NCI-H2029 (cell line): Measurements from ENCODE around the gene SLC35E4.
"Not testable (repeated sequence)": the region's sequence is repeated elsewhere in the genome, so short reads cannot be mapped to it uniquely, and the experiment has no call there.

Source experiments
- DNase-seq: peaks from one replicate; lab custom pipeline; 2025; lab: John Stamatoyannopoulos, UW

Gene SLC35E4

GRCh38 chr22:30650508-30651116 is 15.0 kb downstream of the SLC35E4 start:
- DNase-seq = peak; percentile 7

GRCh38 chr22:30652852-30653251 is 17.3 kb downstream of the SLC35E4 start:
- DNase-seq = no peak

- no peak for DNase-seq
These were observed 18.8 kb downstream of the SLC35E4 start for GRCh38 chr22:30654361-30654760.

GRCh38 chr22:30655532-30655931 is 20.0 kb downstream of the SLC35E4 start:
- DNase-seq = no peak

GRCh38 chr22:30662040-30662439 is 26.5 kb downstream of the SLC35E4 start:
- peak; percentile 9 for DNase-seq

- no peak for DNase-seq
These were observed 29.2 kb downstream of the SLC35E4 start for GRCh38 chr22:30664798-30665197.

GRCh38 chr22:30665266-30665665 is 29.7 kb downstream of the SLC35E4 start:
- DNase-seq = no peak

- DNase-seq = no peak
These were observed 30.2 kb downstream of the SLC35E4 start for GRCh38 chr22:30665786-30666185.

- DNase-seq = no peak
These were observed 31.5 kb downstream of the SLC35E4 start for GRCh38 chr22:30667107-30667493.

- DNase-seq = peak; percentile 76
These were observed 32.2 kb downstream of the SLC35E4 start, which contains the start of gene DUSP18 for GRCh38 chr22:30667494-30668385. DUSP18 (minus strand) TSS chr22:30667875; CDS start chr22:30664003, 3,872 bp downstream.

- no peak for DNase-seq
These were observed 32.8 kb downstream of the SLC35E4 start for GRCh38 chr22:30668386-30668710.

GRCh38 chr22:30671071-30671470 is 35.5 kb downstream of the SLC35E4 start:
- DNase-seq = no peak

GRCh38 chr22:30673136-30673535 is 37.6 kb downstream of the SLC35E4 start:
- DNase-seq = no peak

GRCh38 chr22:30674482-30674881 is 38.9 kb downstream of the SLC35E4 start:
- DNase-seq = no peak

- no peak for DNase-seq
These were observed 39.9 kb downstream of the SLC35E4 start for GRCh38 chr22:30675436-30675835.

- DNase-seq = not testable (repeated sequence)
These were observed 41.0 kb downstream of the SLC35E4 start for GRCh38 chr22:30676565-30676964.

GRCh38 chr22:30679895-30680690 is 44.5 kb downstream of the SLC35E4 start:
- DNase-seq = not testable (repeated sequence)

GRCh38 chr22:30680991-30681770 is 45.6 kb downstream of the SLC35E4 start:
- no peak for DNase-seq

- no peak for DNase-seq
These were observed 46.2 kb downstream of the SLC35E4 start for GRCh38 chr22:30681831-30682230.

- DNase-seq = no peak
These were observed 49.6 kb downstream of the SLC35E4 start for GRCh38 chr22:30685178-30685577.

GRCh38 chr22:30687358-30687757 is 51.8 kb downstream of the SLC35E4 start:
- DNase-seq = no peak

GRCh38 chr22:30689622-30690021 is 54.0 kb downstream of the SLC35E4 start:
- no peak for DNase-seq
